Endothelial cell of hepatic sinusoid (primary cell): ENCODE results near the gene FRRS1L.

Experiments
- in situ Hi-C: cut with HindIII; loops from 2 replicates; pipeline ENCODE4 v1.10.0; 2017; ENCODE audit warnings: low sequenced_read_pairs

FRRS1L gene

GRCh38 chr9:109109967-109110328 is 57.1 kb downstream of the FRRS1L start:
- in situ Hi-C loops, result no loop called here

GRCh38 chr9:109108318-109108717 is 58.7 kb downstream of the FRRS1L start:
- in situ Hi-C loops, result no loop called here

- in situ Hi-C loops, result no loop called here
These were observed 59.4 kb downstream of the FRRS1L start for GRCh38 chr9:109107402-109108240.

- in situ Hi-C loops, result loop anchor here (5.0 kb wide), 1 partner anchor 90 kb away; the partner anchor contains the start of gene CTNNAL1
These were observed 65.2 kb downstream of the FRRS1L start for GRCh38 chr9:109101810-109102209.

GRCh38 chr9:109101202-109101595 is 65.8 kb downstream of the FRRS1L start:
- in situ Hi-C loops, result loop anchor here (5.0 kb wide), 1 partner anchor 89 kb away; the partner anchor contains the start of gene CTNNAL1

- in situ Hi-C loops, result loop anchor here (5.0 kb wide), 1 partner anchor 88 kb away; the partner anchor contains the start of gene CTNNAL1
These were observed 66.4 kb downstream of the FRRS1L start for GRCh38 chr9:109100543-109101201.

- in situ Hi-C loops, result no loop called here
These were observed 68.1 kb downstream of the FRRS1L start for GRCh38 chr9:109098960-109099308.

- in situ Hi-C loops, result no loop called here
These were observed 68.7 kb downstream of the FRRS1L start for GRCh38 chr9:109098171-109098959.

GRCh38 chr9:109097146-109097545 is 69.9 kb downstream of the FRRS1L start:
- in situ Hi-C loops, result no loop called here

- in situ Hi-C loops, result no loop called here
These were observed 71.7 kb downstream of the FRRS1L start for GRCh38 chr9:109095321-109095720.

GRCh38 chr9:109094268-109094667 is 72.8 kb downstream of the FRRS1L start:
- in situ Hi-C loops, result no loop called here

GRCh38 chr9:109092587-109092986 is 74.5 kb downstream of the FRRS1L start:
- in situ Hi-C loops, result no loop called here

GRCh38 chr9:109092051-109092580 is 74.9 kb downstream of the FRRS1L start:
- in situ Hi-C loops, result no loop called here

- in situ Hi-C loops, result no loop called here
These were observed 78.8 kb downstream of the FRRS1L start for GRCh38 chr9:109088221-109088620.

- in situ Hi-C loops, result no loop called here
These were observed 79.3 kb downstream of the FRRS1L start for GRCh38 chr9:109087795-109088194.

GRCh38 chr9:109086221-109086620 is 80.8 kb downstream of the FRRS1L start:
- in situ Hi-C loops, result no loop called here

GRCh38 chr9:109085510-109085909 is 81.5 kb downstream of the FRRS1L start:
- in situ Hi-C loops, result no loop called here

- in situ Hi-C loops, result no loop called here
These were observed 83.1 kb downstream of the FRRS1L start for GRCh38 chr9:109083813-109084405.

GRCh38 chr9:109083141-109083540 is 83.9 kb downstream of the FRRS1L start:
- in situ Hi-C loops, result no loop called here

GRCh38 chr9:109082091-109082620 is 84.9 kb downstream of the FRRS1L start:
- in situ Hi-C loops, result no loop called here
